Loucy (cell line): Measurements from ENCODE around the gene TAP1.

ENCODE experiments used
- EZH2phosphoT487 ChIP-seq: fragments of 200-600 bp; IDR thresholded peaks from 2 replicates; pipeline ENCODE4 v1.6.1; 2018; ENCODE audit warnings: antibody characterized with exemption, mild to moderate bottlenecking, moderate library complexity, borderline replicate concordance
- TF ChIP-seq, protein P1 (sequence below): fragments of 200-600 bp; sonication (generic); conservative IDR thresholded peaks from 2 replicates; pipeline ENCODE4 v1.5.1; 2014; ENCODE audit warnings: mild to moderate bottlenecking, antibody characterized with exemption, low read length

DNA sequence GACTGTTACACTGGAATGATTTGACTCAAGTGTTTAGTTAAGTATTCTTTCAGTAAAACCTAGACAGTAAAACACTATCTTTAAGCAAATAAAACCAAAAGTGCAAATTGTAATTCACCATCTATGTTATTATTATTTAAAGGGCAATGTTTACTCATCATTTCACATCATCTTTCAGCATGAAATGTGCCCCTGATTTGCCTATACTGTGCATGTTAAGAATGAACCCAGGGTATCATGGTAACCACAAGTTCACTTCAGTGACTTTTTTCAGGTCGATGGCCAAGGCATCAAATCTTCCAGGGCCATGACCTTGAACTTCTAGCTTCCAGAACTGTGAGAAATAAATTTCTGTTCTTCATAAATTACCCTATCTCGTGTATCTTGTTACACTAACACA, 34.6 kb downstream of the TAP1 start:
- TF ChIP-seq, protein P1, sequence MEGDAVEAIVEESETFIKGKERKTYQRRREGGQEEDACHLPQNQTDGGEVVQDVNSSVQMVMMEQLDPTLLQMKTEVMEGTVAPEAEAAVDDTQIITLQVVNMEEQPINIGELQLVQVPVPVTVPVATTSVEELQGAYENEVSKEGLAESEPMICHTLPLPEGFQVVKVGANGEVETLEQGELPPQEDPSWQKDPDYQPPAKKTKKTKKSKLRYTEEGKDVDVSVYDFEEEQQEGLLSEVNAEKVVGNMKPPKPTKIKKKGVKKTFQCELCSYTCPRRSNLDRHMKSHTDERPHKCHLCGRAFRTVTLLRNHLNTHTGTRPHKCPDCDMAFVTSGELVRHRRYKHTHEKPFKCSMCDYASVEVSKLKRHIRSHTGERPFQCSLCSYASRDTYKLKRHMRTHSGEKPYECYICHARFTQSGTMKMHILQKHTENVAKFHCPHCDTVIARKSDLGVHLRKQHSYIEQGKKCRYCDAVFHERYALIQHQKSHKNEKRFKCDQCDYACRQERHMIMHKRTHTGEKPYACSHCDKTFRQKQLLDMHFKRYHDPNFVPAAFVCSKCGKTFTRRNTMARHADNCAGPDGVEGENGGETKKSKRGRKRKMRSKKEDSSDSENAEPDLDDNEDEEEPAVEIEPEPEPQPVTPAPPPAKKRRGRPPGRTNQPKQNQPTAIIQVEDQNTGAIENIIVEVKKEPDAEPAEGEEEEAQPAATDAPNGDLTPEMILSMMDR, result no peak
- no peak for TF ChIP-seq EZH2phosphoT487
